Tibial artery (tissue), 4 donors: Measurements from ENCODE around the gene SNX18.

Experiments
- DNase-seq, 2 donors: peaks; one replicate each; pipeline ENCODE4 v3.0.0-alpha.2; 2019
- H3K27ac ChIP-seq, 2 donors: fragments of 200-600 bp; sonication (generic) in 1 of 2; 1 replicate in 1 of 2; 2 replicates in 1 of 2; pipeline ENCODE4 v1.5.1; 2018 to 2019; ENCODE audit warnings: mild to moderate bottlenecking in 1 of 2
- H3K27me3 ChIP-seq, 2 donors: fragments of 200-600 bp; sonication (generic) in 1 of 2; one replicate each; pipeline versions ENCODE4 v1.5.1 to v1.6.0; 2016 to 2019
- H3K36me3 ChIP-seq, 3 donors: fragments of 200-600 bp; sonication (generic) in 2 of 3; one replicate each; pipeline ENCODE4 v1.5.1; 2016 to 2019; ENCODE audit warnings: mild to moderate bottlenecking in 2 of 3
- H3K4me1 ChIP-seq, 4 donors: fragments of 200-600 bp; sonication (generic) in 2 of 4; 1 replicate in 3 of 4; 2 replicates in 1 of 4; pipeline ENCODE4 v1.5.1; 2016 to 2019
- H3K4me3 ChIP-seq, 2 donors: fragments of 200-600 bp; sonication (generic) in 1 of 2; 1 replicate in 1 of 2; 2 replicates in 1 of 2; pipeline ENCODE4 v1.5.1; 2018 to 2019; ENCODE audit warnings: mild to moderate bottlenecking in 2 of 2
- H3K9me3 ChIP-seq, 3 donors: fragments of 200-600 bp; sonication (generic) in 1 of 3; one replicate each; pipeline ENCODE4 v1.5.1; 2016 to 2019
- intact Hi-C: fragments of 100-400 bp; cut with DNase I; formaldehyde crosslinking; loops from one replicate; pipeline ENCODE4 v1.15.0; 2023; ENCODE audit warnings: low total_unique reads
- TF ChIP-seq, protein P1 (sequence below), 2 experiments: fragments of 200-600 bp in 1 of 2; fragments of 450-650 bp in 1 of 2; IDR thresholded peaks; one replicate each; pipeline ENCODE4 v1.5.1; 2017 to 2019; ENCODE audit warnings: antibody characterized with exemption in 2 of 2, mild to moderate bottlenecking in 1 of 2, moderate library complexity in 1 of 2

SNX18 gene

DNA sequence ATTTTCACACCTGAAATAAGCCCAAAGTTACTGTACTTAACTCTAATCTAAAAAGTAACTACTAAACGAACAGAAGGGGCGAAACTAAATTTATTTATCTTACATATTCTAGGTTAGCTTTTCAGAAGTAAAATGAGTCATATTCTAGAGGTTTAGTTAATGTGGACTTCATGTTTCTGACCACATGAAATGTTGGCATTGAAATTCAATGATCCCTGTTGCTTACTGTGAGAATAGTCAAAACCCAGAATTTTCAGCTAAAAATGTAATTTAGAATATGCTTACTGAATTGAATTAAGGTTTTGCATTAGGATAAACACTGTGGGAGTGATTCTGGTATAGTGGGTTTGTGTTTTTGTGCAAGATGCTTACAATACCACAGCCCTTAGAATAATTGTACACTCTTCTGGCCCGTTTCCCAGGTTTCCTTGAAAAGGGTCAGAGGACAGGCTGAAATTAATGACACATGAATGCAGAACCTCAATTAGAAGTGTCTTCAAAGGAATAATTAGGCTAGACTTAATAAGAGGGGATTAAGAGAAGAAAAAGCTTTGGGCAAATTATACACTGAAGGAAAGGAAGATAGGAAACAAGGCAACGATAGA lies 1.4 kb upstream of the SNX18 start:
- TF ChIP-seq, protein P1, sequence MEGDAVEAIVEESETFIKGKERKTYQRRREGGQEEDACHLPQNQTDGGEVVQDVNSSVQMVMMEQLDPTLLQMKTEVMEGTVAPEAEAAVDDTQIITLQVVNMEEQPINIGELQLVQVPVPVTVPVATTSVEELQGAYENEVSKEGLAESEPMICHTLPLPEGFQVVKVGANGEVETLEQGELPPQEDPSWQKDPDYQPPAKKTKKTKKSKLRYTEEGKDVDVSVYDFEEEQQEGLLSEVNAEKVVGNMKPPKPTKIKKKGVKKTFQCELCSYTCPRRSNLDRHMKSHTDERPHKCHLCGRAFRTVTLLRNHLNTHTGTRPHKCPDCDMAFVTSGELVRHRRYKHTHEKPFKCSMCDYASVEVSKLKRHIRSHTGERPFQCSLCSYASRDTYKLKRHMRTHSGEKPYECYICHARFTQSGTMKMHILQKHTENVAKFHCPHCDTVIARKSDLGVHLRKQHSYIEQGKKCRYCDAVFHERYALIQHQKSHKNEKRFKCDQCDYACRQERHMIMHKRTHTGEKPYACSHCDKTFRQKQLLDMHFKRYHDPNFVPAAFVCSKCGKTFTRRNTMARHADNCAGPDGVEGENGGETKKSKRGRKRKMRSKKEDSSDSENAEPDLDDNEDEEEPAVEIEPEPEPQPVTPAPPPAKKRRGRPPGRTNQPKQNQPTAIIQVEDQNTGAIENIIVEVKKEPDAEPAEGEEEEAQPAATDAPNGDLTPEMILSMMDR (IDR thresholded peaks at IDR 0.05) = no peak

DNA sequence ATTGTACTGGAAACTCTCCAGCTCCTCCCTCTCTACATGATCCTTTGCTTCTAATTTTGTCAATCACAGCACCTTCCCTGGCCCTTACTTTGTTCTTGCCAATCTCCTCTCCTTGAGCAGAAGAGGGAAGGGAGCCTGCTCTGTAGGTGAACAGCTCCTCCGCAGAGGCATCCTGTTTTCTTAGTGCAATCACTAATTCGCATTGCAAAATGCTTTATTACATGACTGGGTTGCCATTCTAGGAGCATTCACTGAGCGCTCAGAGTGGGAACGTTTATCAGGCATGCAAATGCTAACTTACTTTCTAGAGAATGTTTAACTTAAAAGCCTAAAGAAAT lies 416 bp upstream of the SNX18 start:
- H3K27me3 ChIP-seq = no peaks in the 10 kb centered on the region
- TF ChIP-seq, protein P1 (IDR thresholded peaks at IDR 0.05) = no peak

More for the DNA sequence above, 1.4 kb upstream of the SNX18 start:
- intact Hi-C loops = loop anchor here (5.0 to 10.0 kb wide), 2 partner anchors 351 to 639 kb away; no protein-coding TSS in a partner anchor
- H3K4me3 ChIP-seq = no peak overlapping the region
- peaks cover 0 to 8% (median 5%) of the 10 kb centered on the region in 3 donors for H3K36me3 ChIP-seq
- no peaks in the 10 kb centered on the region for H3K9me3 ChIP-seq
- peaks cover 0 to 30% (median 4%) of the 10 kb centered on the region in 4 donors for H3K4me1 ChIP-seq
- H3K27ac ChIP-seq = peak overlapping the region in 1 of 2 donors; percentile 71
- no peak for DNase-seq
- no peaks in the 10 kb centered on the region for H3K27me3 ChIP-seq

DNA sequence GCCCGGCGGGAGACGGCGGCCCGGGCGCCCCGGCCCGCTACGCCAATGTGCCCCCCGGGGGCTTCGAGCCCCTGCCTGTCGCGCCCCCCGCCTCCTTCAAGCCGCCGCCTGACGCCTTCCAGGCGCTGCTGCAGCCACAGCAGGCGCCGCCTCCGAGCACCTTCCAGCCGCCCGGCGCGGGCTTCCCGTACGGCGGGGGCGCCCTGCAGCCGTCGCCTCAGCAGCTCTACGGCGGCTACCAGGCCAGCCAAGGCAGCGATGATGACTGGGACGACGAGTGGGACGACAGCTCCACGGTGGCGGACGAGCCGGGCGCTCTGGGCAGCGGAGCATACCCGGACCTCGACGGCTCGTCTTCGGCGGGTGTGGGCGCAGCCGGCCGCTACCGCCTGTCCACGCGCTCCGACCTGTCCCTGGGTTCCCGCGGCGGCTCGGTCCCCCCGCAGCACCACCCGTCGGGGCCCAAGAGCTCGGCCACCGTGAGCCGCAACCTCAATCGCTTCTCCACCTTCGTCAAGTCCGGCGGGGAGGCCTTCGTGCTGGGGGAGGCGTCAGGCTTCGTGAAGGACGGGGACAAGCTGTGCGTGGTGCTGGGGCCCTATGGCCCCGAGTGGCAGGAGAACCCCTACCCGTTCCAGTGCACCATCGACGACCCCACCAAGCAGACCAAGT lies 723 bp downstream of the SNX18 start:
- Histone ChIP-seq H3K27me3 (no peaks in the 10 kb centered on the region), H3K27ac (peak overlapping the region; percentile 92 to 97), H3K4me1 (peaks cover 0 to 45% (median 16%) of the 10 kb centered on the region in 4 donors), H3K4me3 (peak overlapping the region; percentile 86 to 98), H3K36me3 (peaks cover 0 to 8% (median 5%) of the 10 kb centered on the region in 3 donors), H3K9me3 (no peaks in the 10 kb centered on the region)
- intact Hi-C loops = loop anchor here (5.0 to 10.0 kb wide), 2 partner anchors 349 to 637 kb away; no protein-coding TSS in a partner anchor
- DNase-seq = peak; percentile 43 to 76
- TF ChIP-seq, protein P1 (IDR thresholded peaks at IDR 0.05) = no peak

More for the DNA sequence above, 416 bp upstream of the SNX18 start:
- H3K9me3 ChIP-seq = no peaks in the 10 kb centered on the region
- intact Hi-C loops = loop anchor here (5.0 to 10.0 kb wide), 2 partner anchors 350 to 638 kb away; no protein-coding TSS in a partner anchor
- H3K4me1 ChIP-seq = peaks cover 0 to 34% (median 11%) of the 10 kb centered on the region in 4 donors
- DNase-seq = no peak
- H3K36me3 ChIP-seq = peaks cover 0 to 8% (median 5%) of the 10 kb centered on the region in 3 donors
- H3K4me3 ChIP-seq = peak overlapping the region; percentile 86 to 98
- H3K27ac ChIP-seq = peak overlapping the region; percentile 71 to 92

DNA sequence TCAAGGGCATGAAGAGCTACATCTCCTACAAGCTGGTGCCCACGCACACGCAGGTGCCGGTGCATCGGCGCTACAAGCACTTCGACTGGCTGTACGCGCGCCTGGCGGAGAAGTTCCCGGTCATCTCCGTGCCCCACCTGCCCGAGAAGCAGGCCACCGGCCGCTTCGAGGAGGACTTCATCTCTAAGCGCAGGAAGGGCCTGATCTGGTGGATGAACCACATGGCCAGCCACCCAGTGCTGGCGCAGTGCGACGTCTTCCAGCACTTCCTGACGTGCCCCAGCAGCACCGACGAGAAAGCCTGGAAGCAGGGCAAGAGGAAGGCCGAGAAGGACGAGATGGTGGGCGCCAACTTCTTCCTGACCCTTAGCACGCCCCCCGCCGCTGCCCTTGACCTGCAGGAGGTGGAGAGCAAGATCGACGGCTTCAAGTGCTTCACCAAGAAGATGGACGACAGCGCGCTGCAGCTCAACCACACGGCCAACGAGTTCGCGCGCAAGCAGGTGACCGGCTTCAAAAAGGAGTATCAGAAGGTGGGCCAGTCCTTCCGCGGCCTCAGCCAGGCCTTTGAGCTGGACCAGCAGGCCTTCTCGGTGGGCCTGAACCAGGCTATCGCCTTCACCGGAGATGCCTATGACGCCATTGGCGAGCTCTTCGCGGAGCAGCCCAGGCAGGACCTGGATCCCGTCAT lies 1.4 kb downstream of the SNX18 start:
- no peaks in the 10 kb centered on the region for H3K9me3 ChIP-seq
- H3K27ac ChIP-seq = peak overlapping the region; percentile 92 to 97
- intact Hi-C loops = loop anchor here (1.0 to 10.0 kb wide), 3 partner anchors 326 to 636 kb away; no protein-coding TSS in a partner anchor
- peak overlapping the region; percentile 86 to 98 for H3K4me3 ChIP-seq
- H3K36me3 ChIP-seq = peaks cover 0 to 8% (median 5%) of the 10 kb centered on the region in 3 donors
- peaks cover 0 to 52% (median 23%) of the 10 kb centered on the region in 4 donors for H3K4me1 ChIP-seq
- TF ChIP-seq, protein P1 (IDR thresholded peaks at IDR 0.05) = no peak
- no peaks in the 10 kb centered on the region for H3K27me3 ChIP-seq
- DNase-seq = peak; percentile 44 to 70

DNA sequence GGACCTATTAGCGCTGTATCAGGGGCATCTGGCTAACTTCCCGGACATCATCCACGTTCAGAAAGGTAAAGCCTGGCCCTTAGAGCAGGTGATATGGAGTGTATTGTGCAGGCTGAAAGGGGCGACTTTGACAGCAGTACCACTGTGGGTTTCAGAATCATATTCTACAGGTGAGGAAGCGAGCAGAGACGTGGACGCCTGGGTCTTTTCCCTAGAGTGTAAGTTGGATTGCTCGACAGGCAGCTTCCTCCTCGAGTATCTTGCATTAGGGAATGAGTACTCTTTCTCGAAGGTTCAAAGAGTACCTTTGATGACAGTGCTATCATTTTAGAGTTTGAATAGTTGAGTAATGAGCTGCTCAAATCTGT lies 1.9 kb downstream of the SNX18 start:
- no peak for DNase-seq
- Histone ChIP-seq H3K27ac (peak overlapping the region; percentile 92 to 97), H3K36me3 (peaks cover 0 to 8% (median 5%) of the 10 kb centered on the region in 3 donors), H3K9me3 (no peaks in the 10 kb centered on the region), H3K4me3 (peak overlapping the region; percentile 86 to 98), H3K27me3 (no peaks in the 10 kb centered on the region), H3K4me1 (peaks cover 0 to 53% (median 27%) of the 10 kb centered on the region in 4 donors)
- TF ChIP-seq, protein P1 (IDR thresholded peaks at IDR 0.05) = no peak
- intact Hi-C loops = loop anchor here (1.0 to 10.0 kb wide), 3 partner anchors 326 to 635 kb away; no protein-coding TSS in a partner anchor
